Prostate gland (tissue), 2 donors: ENCODE measurements around the gene RRP1. TPM values are rescaled to one million over a fixed set of nuclear protein-coding genes. Genes with fewer than 3 reads are reported as not detected.
A peak's percentile ranks its signal among the peaks of the same experiment; 100 is the strongest.

Source experiments
- DNase-seq: peaks from one replicate; pipeline ENCODE4 v3.0.0-alpha.2; 2019; ENCODE audit warnings: low spot score
- H3K27ac ChIP-seq, 2 donors: fragments of 200-600 bp; sonication (generic); 2 replicates each; pipeline ENCODE4 v1.5.1; 2017 to 2019
- H3K27me3 ChIP-seq: fragments of 200-600 bp; sonication (generic); replicated peaks from 2 replicates; pipeline ENCODE4 v1.5.1; 2019; ENCODE audit not compliant: insufficient read depth
- H3K36me3 ChIP-seq, 2 donors: fragments of 200-600 bp; sonication (generic); 1 replicate in 1 of 2; 2 replicates in 1 of 2; pipeline versions ENCODE4 v1.5.1 to v1.8.1; 2017 to 2019
- H3K4me1 ChIP-seq: fragments of 200-600 bp; sonication (generic); replicated peaks from 2 replicates; pipeline ENCODE4 v1.5.1; 2019
- H3K4me3 ChIP-seq, 2 donors: fragments of 200-600 bp; sonication (generic); 2 replicates each; pipeline ENCODE4 v1.5.1; 2017 to 2019
- H3K9me3 ChIP-seq: fragments of 200-600 bp; sonication (generic); 2 replicates; pipeline ENCODE4 v1.5.1; 2017
- CTCF ChIP-seq, 4 experiments: fragments of 200-600 bp in 2 of 4; fragments of 450-650 bp in 2 of 4; sonication (generic) in 2 of 4; IDR thresholded peaks; 1 replicate in 3 of 4; 2 replicates in 1 of 4; pipeline ENCODE4 v1.5.1; 2016 to 2019; ENCODE audit warnings: antibody characterized with exemption in 4 of 4, mild to moderate bottlenecking in 2 of 4, moderate library complexity in 2 of 4
- POLR2A ChIP-seq: fragments of 450-650 bp; IDR thresholded peaks from one replicate; pipeline ENCODE4 v1.6.1; 2016; ENCODE audit warnings: antibody characterized with exemption, mild to moderate bottlenecking
- POLR2AphosphoS5 ChIP-seq: sonication (generic); formaldehyde crosslinking; IDR thresholded peaks from one replicate; pipeline ENCODE4 v1.6.1; 2017; ENCODE audit warnings: antibody characterized with exemption
- WGBS: methylation state at CpG from one replicate; pipeline ENCODE4 v1.1.5; 2018; 5-methylcytosine and 5-hydroxymethylcytosine counted together
- intact Hi-C: fragments of 100-400 bp; cut with DNase I; formaldehyde crosslinking; loops from one replicate; pipeline ENCODE4 v1.14.2; 2022
- total RNA-seq, 2 donors: library from RNA; depleted of rRNA; stranded (reverse); fragments of >200 nt; gene quantifications; one replicate each; pipeline ENCODE4 v1.1.0, GENCODE V29; 2016

The RRP1 gene
- total RNA-seq, 2 donors from 2014 or later, result 29.4 to 37.5 TPM

GRCh38 chr21:43754948-43755781 lies 34.2 kb upstream of the RRP1 start:
- intact Hi-C loops, result no loop called here
- Histone ChIP-seq H3K36me3 (peaks cover 0 to 5% of the 10 kb centered on the region in 2 donors), H3K9me3 (no peaks in the 10 kb centered on the region), H3K27ac (no peak overlapping the region), H3K4me1 (peaks cover 26% of the 10 kb centered on the region), H3K27me3 (no peaks in the 10 kb centered on the region), H3K4me3 (no peak overlapping the region)
- WGBS, result 78% methylated on average over 21 of the region's 26 CpGs
- no peak for TF ChIP-seq POLR2A
- no peak for TF ChIP-seq POLR2AphosphoS5
- TF ChIP-seq CTCF (IDR thresholded peaks at IDR 0.05), result no peak
- DNase-seq, result no peak

- H3K36me3 ChIP-seq, result peaks cover 0 to 5% of the 10 kb centered on the region in 2 donors
- peak overlapping the region; percentile 86 to 87 for H3K27ac ChIP-seq
- intact Hi-C loops, result no loop called here
- H3K9me3 ChIP-seq, result no peaks in the 10 kb centered on the region
- H3K4me1 ChIP-seq, result peaks cover 26% of the 10 kb centered on the region
- H3K4me3 ChIP-seq, result no peak overlapping the region
- no peak for TF ChIP-seq POLR2A
- no peak for TF ChIP-seq POLR2AphosphoS5
- no peak for TF ChIP-seq CTCF (IDR thresholded peaks at IDR 0.05)
- DNase-seq, result no peak
- H3K27me3 ChIP-seq, result no peaks in the 10 kb centered on the region
- WGBS, result 94% methylated on average over 37 of the region's 37 CpGs
Observed at GRCh38 chr21:43755820-43756594, 33.4 kb upstream of the RRP1 start.

DNA sequence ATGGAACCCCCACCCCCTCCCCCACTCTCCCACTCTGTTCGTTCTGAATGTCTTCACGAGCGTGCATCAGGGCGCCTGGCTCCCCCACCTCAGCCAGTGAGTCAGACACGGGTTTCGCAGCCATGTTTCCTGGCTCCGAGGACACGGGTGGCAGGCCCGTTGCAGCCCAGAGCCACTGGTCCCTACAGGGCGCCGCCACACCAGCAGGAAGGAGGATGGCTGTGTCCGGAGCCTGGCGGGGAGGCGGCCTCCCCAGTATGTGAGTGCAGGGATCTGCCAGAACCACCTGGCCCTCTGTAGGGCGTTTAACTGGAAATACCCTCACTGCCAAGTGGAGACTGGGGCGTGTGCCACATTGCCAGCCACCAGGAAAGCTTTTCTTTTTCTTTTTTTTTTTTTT lies 31.8 kb upstream of the RRP1 start:
- Histone ChIP-seq H3K36me3 (peaks cover 0 to 5% of the 10 kb centered on the region in 2 donors), H3K27me3 (no peaks in the 10 kb centered on the region), H3K4me1 (peaks cover 26% of the 10 kb centered on the region), H3K27ac (peak overlapping the region; percentile 86 to 87), H3K4me3 (no peak overlapping the region), H3K9me3 (no peaks in the 10 kb centered on the region)
- no peak for TF ChIP-seq CTCF (IDR thresholded peaks at IDR 0.05)
- no peak for TF ChIP-seq POLR2A
- TF ChIP-seq POLR2AphosphoS5, result no peak
- DNase-seq, result peak; percentile 48
- 33% methylated on average over 16 of the region's 16 CpGs for WGBS
- intact Hi-C loops, result no loop called here

- 12% methylated on average over 18 of the region's 18 CpGs for WGBS
- H3K36me3 ChIP-seq, result peaks cover 0 to 5% of the 10 kb centered on the region in 2 donors
- no peaks in the 10 kb centered on the region for H3K9me3 ChIP-seq
- intact Hi-C loops, result no loop called here
- H3K4me1 ChIP-seq, result peaks cover 26% of the 10 kb centered on the region
- peak; percentile 73 for DNase-seq
- peak overlapping the region; percentile 86 to 87 for H3K27ac ChIP-seq
- TF ChIP-seq POLR2AphosphoS5, result peak; percentile 67
- TF ChIP-seq POLR2A, result no peak
- peak in 2 of 4 experiments; percentile 10 to 19 for TF ChIP-seq CTCF (IDR thresholded peaks at IDR 0.05)
- H3K27me3 ChIP-seq, result no peaks in the 10 kb centered on the region
- H3K4me3 ChIP-seq, result peak overlapping the region in 1 of 2 donors; percentile 21
Observed at GRCh38 chr21:43758111-43758641, 31.2 kb upstream of the RRP1 start.
